GM23338 (cell line): ENCODE measurements around the gene LAMB3. TPM values are rescaled to one million over a fixed set of nuclear protein-coding genes. Genes with fewer than 3 reads are reported as not detected.

Experiments
- ATAC-seq: fragments of 200-7000 bp; cut with Tn5 transposase; 3 replicates; pipeline ENCODE4 v1.9.1; 2020
- DNase-seq: peaks from one replicate; pipeline ENCODE4 v3.0.0-alpha.2; 2015; ENCODE audit warnings: low spot score
- H2AFZ ChIP-seq: fragments of 200-600 bp; sonication (generic); 2 replicates; pipeline ENCODE4 v1.8.0; 2016; ENCODE audit warnings: antibody characterized with exemption, mild to moderate bottlenecking, moderate library complexity
- H3F3A ChIP-seq: fragments of 200-600 bp; sonication (generic); replicated peaks from 2 replicates; pipeline ENCODE4 v1.8.0; 2017; ENCODE audit warnings: antibody characterized with exemption, mixed run types, low read depth
- H3K27ac ChIP-seq: fragments of 200-600 bp; sonication (generic); 2 replicates; pipeline ENCODE4 v1.6.1; 2016; ENCODE audit warnings: low read depth
- H3K27me3 ChIP-seq: fragments of 200-600 bp; sonication (generic); 2 replicates; pipeline ENCODE4 v1.8.0; 2016; ENCODE audit warnings: mild to moderate bottlenecking, mixed run types, moderate library complexity; ENCODE audit not compliant: insufficient read depth
- H3K36me3 ChIP-seq: fragments of 200-600 bp; sonication (generic); 2 replicates; pipeline ENCODE4 v1.8.0; 2016; ENCODE audit warnings: mild to moderate bottlenecking; ENCODE audit not compliant: insufficient read depth
- H3K4me1 ChIP-seq: fragments of 200-600 bp; sonication (generic); 2 replicates; pipeline ENCODE4 v1.8.0; 2016; ENCODE audit warnings: mild to moderate bottlenecking, moderate library complexity; ENCODE audit not compliant: insufficient read depth
- H3K4me2 ChIP-seq: fragments of 200-600 bp; sonication (generic); 2 replicates; pipeline ENCODE4 v1.7.1; 2017; ENCODE audit warnings: mixed run types
- H3K4me3 ChIP-seq: fragments of 200-600 bp; sonication (generic); 2 replicates; pipeline ENCODE4 v1.6.1; 2016; ENCODE audit warnings: mixed run types
- H3K79me2 ChIP-seq: fragments of 200-600 bp; sonication (generic); replicated peaks from 2 replicates; pipeline ENCODE4 v1.8.0; 2017; ENCODE audit warnings: mild to moderate bottlenecking; ENCODE audit not compliant: insufficient read depth
- H3K9me2 ChIP-seq: fragments of 200-600 bp; sonication (generic); 2 replicates; pipeline ENCODE4 v1.8.0; 2017; ENCODE audit not compliant: insufficient read depth
- H4K20me1 ChIP-seq: fragments of 200-600 bp; sonication (generic); replicated peaks from 2 replicates; pipeline ENCODE4 v1.8.0; 2017; ENCODE audit warnings: mild to moderate bottlenecking; ENCODE audit not compliant: insufficient read depth
- H3K27ac Mint-ChIP-seq: 2 replicates; pipeline ENCODE4 v1.8.0; 2020; ENCODE audit warnings: inconsistent platforms, mild to moderate bottlenecking, moderate library complexity, mixed read lengths
- H3K27me3 Mint-ChIP-seq: 3 replicates; pipeline ENCODE4 v1.8.0; 2022; ENCODE audit warnings: low read depth, mild to moderate bottlenecking, moderate library complexity, mixed read lengths, inconsistent platforms; ENCODE audit not compliant: insufficient read depth, poor library complexity
- H3K36me3 Mint-ChIP-seq: 3 replicates; pipeline ENCODE4 v1.8.0; 2021; ENCODE audit warnings: low read depth, mild to moderate bottlenecking, inconsistent platforms, moderate library complexity, mixed read lengths
- H3K4me1 Mint-ChIP-seq: 3 replicates; pipeline ENCODE4 v1.8.0; 2020; ENCODE audit warnings: mild to moderate bottlenecking, inconsistent platforms, mixed read lengths
- H3K4me3 Mint-ChIP-seq: 3 replicates; pipeline ENCODE4 v1.8.0; 2021; ENCODE audit warnings: moderate library complexity, mild to moderate bottlenecking, inconsistent platforms, mixed read lengths
- H3K9me3 Mint-ChIP-seq: 3 replicates; pipeline ENCODE4 v1.8.0; 2020; ENCODE audit warnings: moderate library complexity, mild to moderate bottlenecking, inconsistent platforms, mixed read lengths
- CREB1 ChIP-seq: fragments of 250-450 bp; sonication (Bioruptor Pico); IDR thresholded peaks from 2 replicates; pipeline ENCODE4 v1.5.0; 2020; ENCODE audit warnings: low read depth, mild to moderate bottlenecking, moderate library complexity
- EZH2 ChIP-seq: fragments of 200-600 bp; sonication (generic); IDR thresholded peaks from one replicate; pipeline ENCODE4 v1.8.0; 2017; ENCODE audit warnings: antibody characterized with exemption, mild to moderate bottlenecking, low read depth; ENCODE audit not compliant: unreplicated experiment
- EZH2phosphoT487 ChIP-seq: fragments of 200-600 bp; sonication (generic); IDR thresholded peaks from one replicate; pipeline ENCODE4 v1.8.1; 2018; ENCODE audit warnings: antibody characterized with exemption; ENCODE audit not compliant: unreplicated experiment
- JUNB ChIP-seq: IDR thresholded peaks from one replicate; pipeline ENCODE4 v1.6.1; 2016; ENCODE audit warnings: antibody characterized with exemption; ENCODE audit not compliant: unreplicated experiment
- NANOG ChIP-seq: IDR thresholded peaks from 2 replicates; pipeline ENCODE4 v1.6.1; 2016; ENCODE audit warnings: antibody characterized with exemption, borderline replicate concordance
- POLR2AphosphoS5 ChIP-seq: IDR thresholded peaks from 2 replicates; pipeline ENCODE4 v1.6.1; 2016; ENCODE audit warnings: antibody characterized with exemption, low read depth
- REST ChIP-seq: IDR thresholded peaks from one replicate; pipeline ENCODE4 v1.6.1; 2018; ENCODE audit warnings: antibody characterized with exemption; ENCODE audit not compliant: unreplicated experiment
- STAT1 ChIP-seq: IDR thresholded peaks from one replicate; pipeline ENCODE4 v1.6.1; 2016; ENCODE audit warnings: antibody characterized with exemption; ENCODE audit not compliant: unreplicated experiment
- ZNF114 ChIP-seq: fragments of 250-450 bp; sonication (Bioruptor Pico); IDR thresholded peaks from 2 replicates; pipeline ENCODE4 v1.5.0; 2020; ENCODE audit warnings: mild to moderate bottlenecking, moderate library complexity
- ZNF331 ChIP-seq: fragments of 250-450 bp; sonication (Bioruptor Pico); IDR thresholded peaks from 2 replicates; pipeline ENCODE4 v1.5.0; 2020; ENCODE audit warnings: low read depth, mild to moderate bottlenecking, moderate library complexity
- polyA plus RNA-seq: library from polyadenylated mRNA; unstranded; fragments of >200 nt; fragmentation: Nextera tagmentation; extraction: Ambion mirVana; gene quantifications from 2 replicates; pipeline ENCODE4 v1.2.1, GENCODE V29; 2016
- total RNA-seq: library from RNA; depleted of rRNA; stranded (reverse); fragments of >200 nt; shearing (Covaris generic); gene quantifications from 2 replicates; pipeline ENCODE4 v1.2.3, GENCODE V29; 2014
- TF ChIP-seq, protein P1 (sequence below): IDR thresholded peaks from 2 replicates; pipeline ENCODE4 v1.6.1; 2016; ENCODE audit warnings: antibody characterized with exemption
- TF ChIP-seq, protein P2 (sequence below): fragments of 250-450 bp; sonication (Bioruptor Pico); IDR thresholded peaks from 2 replicates; pipeline ENCODE4 v1.5.0; 2020; ENCODE audit warnings: mild to moderate bottlenecking, moderate library complexity
- TF ChIP-seq, protein P3 (sequence below), 2 experiments: fragments of 200-600 bp in 1 of 2; sonication (generic) in 1 of 2; conservative IDR thresholded peaks; 2 replicates each; pipeline versions ENCODE4 v1.5.1 to v1.6.1; 2016 to 2017; ENCODE audit warnings: antibody characterized with exemption in 2 of 2, low read depth in 2 of 2, mild to moderate bottlenecking in 2 of 2, moderate library complexity in 1 of 2

The LAMB3 gene
- total and polyA plus RNA-seq, 2 experiments from 2014 or later: 0.05 to 0.52 TPM

- Histone ChIP-seq H3K27ac (no peak overlapping the region), H3K4me1 (no peaks in the 10 kb centered on the region), H3K79me2 (no peaks in the 10 kb centered on the region), H3K36me3 (no peaks in the 10 kb centered on the region), H3F3A (no peaks in the 10 kb centered on the region), H3K4me2 (no peak overlapping the region), H2AFZ (no peak overlapping the region), H3K9me2 (no peaks in the 10 kb centered on the region), H4K20me1 (no peaks in the 10 kb centered on the region), H3K4me3 (no peak overlapping the region), H3K27me3 (no peaks in the 10 kb centered on the region)
- TF ChIP-seq, protein P1, sequence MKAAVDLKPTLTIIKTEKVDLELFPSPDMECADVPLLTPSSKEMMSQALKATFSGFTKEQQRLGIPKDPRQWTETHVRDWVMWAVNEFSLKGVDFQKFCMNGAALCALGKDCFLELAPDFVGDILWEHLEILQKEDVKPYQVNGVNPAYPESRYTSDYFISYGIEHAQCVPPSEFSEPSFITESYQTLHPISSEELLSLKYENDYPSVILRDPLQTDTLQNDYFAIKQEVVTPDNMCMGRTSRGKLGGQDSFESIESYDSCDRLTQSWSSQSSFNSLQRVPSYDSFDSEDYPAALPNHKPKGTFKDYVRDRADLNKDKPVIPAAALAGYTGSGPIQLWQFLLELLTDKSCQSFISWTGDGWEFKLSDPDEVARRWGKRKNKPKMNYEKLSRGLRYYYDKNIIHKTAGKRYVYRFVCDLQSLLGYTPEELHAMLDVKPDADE: no peak
- TF ChIP-seq NANOG (no peak), JUNB (no peak), ZNF114 (no peak), REST (no peak), EZH2phosphoT487 (no peak), EZH2 (no peak), ZNF331 (CRISPR knock-in tag) (no peak), POLR2AphosphoS5 (no peak), CREB1 (CRISPR knock-in tag) (no peak), STAT1 (no peak)
- TF ChIP-seq, protein P2, sequence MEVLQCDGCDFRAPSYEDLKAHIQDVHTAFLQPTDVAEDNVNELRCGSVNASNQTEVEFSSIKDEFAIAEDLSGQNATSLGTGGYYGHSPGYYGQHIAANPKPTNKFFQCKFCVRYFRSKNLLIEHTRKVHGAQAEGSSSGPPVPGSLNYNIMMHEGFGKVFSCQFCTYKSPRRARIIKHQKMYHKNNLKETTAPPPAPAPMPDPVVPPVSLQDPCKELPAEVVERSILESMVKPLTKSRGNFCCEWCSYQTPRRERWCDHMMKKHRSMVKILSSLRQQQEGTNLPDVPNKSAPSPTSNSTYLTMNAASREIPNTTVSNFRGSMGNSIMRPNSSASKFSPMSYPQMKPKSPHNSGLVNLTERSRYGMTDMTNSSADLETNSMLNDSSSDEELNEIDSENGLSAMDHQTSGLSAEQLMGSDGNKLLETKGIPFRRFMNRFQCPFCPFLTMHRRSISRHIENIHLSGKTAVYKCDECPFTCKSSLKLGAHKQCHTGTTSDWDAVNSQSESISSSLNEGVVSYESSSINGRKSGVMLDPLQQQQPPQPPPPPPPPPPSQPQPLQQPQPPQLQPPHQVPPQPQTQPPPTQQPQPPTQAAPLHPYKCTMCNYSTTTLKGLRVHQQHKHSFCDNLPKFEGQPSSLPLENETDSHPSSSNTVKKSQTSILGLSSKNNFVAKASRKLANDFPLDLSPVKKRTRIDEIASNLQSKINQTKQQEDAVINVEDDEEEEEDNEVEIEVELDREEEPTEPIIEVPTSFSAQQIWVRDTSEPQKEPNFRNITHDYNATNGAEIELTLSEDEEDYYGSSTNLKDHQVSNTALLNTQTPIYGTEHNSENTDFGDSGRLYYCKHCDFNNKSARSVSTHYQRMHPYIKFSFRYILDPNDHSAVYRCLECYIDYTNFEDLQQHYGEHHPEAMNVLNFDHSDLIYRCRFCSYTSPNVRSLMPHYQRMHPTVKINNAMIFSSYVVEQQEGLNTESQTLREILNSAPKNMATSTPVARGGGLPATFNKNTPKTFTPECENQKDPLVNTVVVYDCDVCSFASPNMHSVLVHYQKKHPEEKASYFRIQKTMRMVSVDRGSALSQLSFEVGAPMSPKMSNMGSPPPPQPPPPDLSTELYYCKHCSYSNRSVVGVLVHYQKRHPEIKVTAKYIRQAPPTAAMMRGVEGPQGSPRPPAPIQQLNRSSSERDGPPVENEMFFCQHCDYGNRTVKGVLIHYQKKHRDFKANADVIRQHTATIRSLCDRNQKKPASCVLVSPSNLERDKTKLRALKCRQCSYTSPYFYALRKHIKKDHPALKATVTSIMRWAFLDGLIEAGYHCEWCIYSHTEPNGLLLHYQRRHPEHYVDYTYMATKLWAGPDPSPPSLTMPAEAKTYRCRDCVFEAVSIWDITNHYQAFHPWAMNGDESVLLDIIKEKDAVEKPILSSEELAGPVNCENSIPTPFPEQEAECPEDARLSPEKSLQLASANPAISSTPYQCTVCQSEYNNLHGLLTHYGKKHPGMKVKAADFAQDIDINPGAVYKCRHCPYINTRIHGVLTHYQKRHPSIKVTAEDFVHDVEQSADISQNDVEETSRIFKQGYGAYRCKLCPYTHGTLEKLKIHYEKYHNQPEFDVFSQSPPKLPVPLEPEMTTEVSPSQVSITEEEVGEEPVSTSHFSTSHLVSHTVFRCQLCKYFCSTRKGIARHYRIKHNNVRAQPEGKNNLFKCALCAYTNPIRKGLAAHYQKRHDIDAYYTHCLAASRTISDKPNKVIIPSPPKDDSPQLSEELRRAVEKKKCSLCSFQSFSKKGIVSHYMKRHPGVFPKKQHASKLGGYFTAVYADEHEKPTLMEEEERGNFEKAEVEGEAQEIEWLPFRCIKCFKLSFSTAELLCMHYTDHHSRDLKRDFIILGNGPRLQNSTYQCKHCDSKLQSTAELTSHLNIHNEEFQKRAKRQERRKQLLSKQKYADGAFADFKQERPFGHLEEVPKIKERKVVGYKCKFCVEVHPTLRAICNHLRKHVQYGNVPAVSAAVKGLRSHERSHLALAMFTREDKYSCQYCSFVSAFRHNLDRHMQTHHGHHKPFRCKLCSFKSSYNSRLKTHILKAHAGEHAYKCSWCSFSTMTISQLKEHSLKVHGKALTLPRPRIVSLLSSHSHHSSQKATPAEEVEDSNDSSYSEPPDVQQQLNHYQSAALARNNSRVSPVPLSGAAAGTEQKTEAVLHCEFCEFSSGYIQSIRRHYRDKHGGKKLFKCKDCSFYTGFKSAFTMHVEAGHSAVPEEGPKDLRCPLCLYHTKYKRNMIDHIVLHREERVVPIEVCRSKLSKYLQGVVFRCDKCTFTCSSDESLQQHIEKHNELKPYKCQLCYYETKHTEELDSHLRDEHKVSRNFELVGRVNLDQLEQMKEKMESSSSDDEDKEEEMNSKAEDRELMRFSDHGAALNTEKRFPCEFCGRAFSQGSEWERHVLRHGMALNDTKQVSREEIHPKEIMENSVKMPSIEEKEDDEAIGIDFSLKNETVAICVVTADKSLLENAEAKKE (CRISPR knock-in tag): no peak
- TF ChIP-seq, protein P3, sequence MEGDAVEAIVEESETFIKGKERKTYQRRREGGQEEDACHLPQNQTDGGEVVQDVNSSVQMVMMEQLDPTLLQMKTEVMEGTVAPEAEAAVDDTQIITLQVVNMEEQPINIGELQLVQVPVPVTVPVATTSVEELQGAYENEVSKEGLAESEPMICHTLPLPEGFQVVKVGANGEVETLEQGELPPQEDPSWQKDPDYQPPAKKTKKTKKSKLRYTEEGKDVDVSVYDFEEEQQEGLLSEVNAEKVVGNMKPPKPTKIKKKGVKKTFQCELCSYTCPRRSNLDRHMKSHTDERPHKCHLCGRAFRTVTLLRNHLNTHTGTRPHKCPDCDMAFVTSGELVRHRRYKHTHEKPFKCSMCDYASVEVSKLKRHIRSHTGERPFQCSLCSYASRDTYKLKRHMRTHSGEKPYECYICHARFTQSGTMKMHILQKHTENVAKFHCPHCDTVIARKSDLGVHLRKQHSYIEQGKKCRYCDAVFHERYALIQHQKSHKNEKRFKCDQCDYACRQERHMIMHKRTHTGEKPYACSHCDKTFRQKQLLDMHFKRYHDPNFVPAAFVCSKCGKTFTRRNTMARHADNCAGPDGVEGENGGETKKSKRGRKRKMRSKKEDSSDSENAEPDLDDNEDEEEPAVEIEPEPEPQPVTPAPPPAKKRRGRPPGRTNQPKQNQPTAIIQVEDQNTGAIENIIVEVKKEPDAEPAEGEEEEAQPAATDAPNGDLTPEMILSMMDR (conservative IDR thresholded peaks at IDR 0.05; ENCODE audit: low read depth in 2 of 2): no peak
- Mint-ChIP-seq H3K4me1 (peaks cover under 1% of the 10 kb centered on the region; the same call in 2 of the 3 replicates), H3K36me3 (no peaks in the 10 kb centered on the region), H3K27ac (no peak overlapping the region), H3K27me3 (no peaks in the 10 kb centered on the region), H3K4me3 (no peak overlapping the region), H3K9me3 (no peaks in the 10 kb centered on the region)
- no peak for ATAC-seq
- DNase-seq: no peak
Observed at GRCh38 chr1:209595028-209595427, 57.2 kb downstream of the LAMB3 start.
